Adrenal gland (tissue), 12 donors: ENCODE data around the gene HIRA. TPM values are rescaled to one million over a fixed set of nuclear protein-coding genes. Genes with fewer than 3 reads are reported as not detected.
"Not testable (repeated sequence)": the region's sequence is repeated elsewhere in the genome, so short reads cannot be mapped to it uniquely, and the experiment has no call there.

Experiments
- DNase-seq, 7 donors: peaks; one replicate each; pipeline ENCODE4 v3.0.0-alpha.2; 2019 to 2020
- H3K27ac ChIP-seq, 5 donors: fragments of 200-600 bp; sonication (generic) in 4 of 5; 1 replicate in 3 of 5; 2 replicates in 2 of 5; pipeline versions ENCODE4 v1.5.1 to v1.8.0; 2016 to 2020; ENCODE audit warnings: mild to moderate bottlenecking in 1 of 5
- H3K27me3 ChIP-seq: fragments of 200-600 bp; 2 replicates; pipeline ENCODE4 v1.8.0; 2021
- H3K36me3 ChIP-seq, 2 donors: fragments of 200-600 bp; replicated peaks in 1 of 2; 1 replicate in 1 of 2; 2 replicates in 1 of 2; pipeline versions ENCODE4 v1.5.1 to v1.8.0; 2018 to 2022
- H3K4me1 ChIP-seq, 2 donors: fragments of 200-600 bp; replicated peaks in 1 of 2; 1 replicate in 1 of 2; 2 replicates in 1 of 2; pipeline versions ENCODE4 v1.5.1 to v1.8.0; 2018 to 2021
- H3K4me3 ChIP-seq, 4 donors: fragments of 200-600 bp; sonication (generic) in 3 of 4; one replicate each; pipeline ENCODE4 v1.5.1; 2016 to 2018
- H3K9me3 ChIP-seq, 3 donors: fragments of 200-600 bp; sonication (generic) in 1 of 3; replicated peaks in 1 of 3; 1 replicate in 2 of 3; 2 replicates in 1 of 3; pipeline versions ENCODE4 v1.5.1 to v1.8.0; 2016 to 2021
- CTCF ChIP-seq, 6 experiments: fragments of 450-650 bp in 4 of 6; fragments of 200-600 bp in 2 of 6; sonication (generic) in 1 of 6; IDR thresholded peaks; 1 replicate in 5 of 6; 2 replicates in 1 of 6; pipeline versions ENCODE4 v1.5.1 to v1.8.0; 2016 to 2021; ENCODE audit warnings: antibody characterized with exemption in 6 of 6, mild to moderate bottlenecking in 2 of 6, moderate library complexity in 1 of 6
- POLR2A ChIP-seq, 2 donors: fragments of 450-650 bp; IDR thresholded peaks; one replicate each; pipeline ENCODE4 v1.6.1; 2017; ENCODE audit warnings: antibody characterized with exemption in 2 of 2, mild to moderate bottlenecking in 2 of 2, moderate library complexity in 1 of 2
- WGBS, 4 donors: extraction: QIAGEN DNeasy Blood & Tissue Kit in 2 of 4; methylation state at CpG; one replicate each; pipeline versions ENCODE4 v1.1.5 to v1.1.7; 2013 to 2017; 5-methylcytosine and 5-hydroxymethylcytosine counted together
- intact Hi-C, 2 donors: fragments of 100-400 bp; cut with DNase I; formaldehyde crosslinking; loops; one replicate each; pipeline versions ENCODE4 v1.14.1 to v1.15.0; 2022 to 2023
- polyA plus RNA-seq, 3 donors: library from polyadenylated mRNA; stranded (reverse); fragments of 200-250 nt in 2 of 3; fragments of 350-450 nt in 1 of 3; fragmentation: Illumina TruSeq in 1 of 3; extraction: RNeasy Lipid Tissue Mini Kit (QIAGEN cat#74804) in 1 of 3; gene quantifications; one replicate each; pipeline ENCODE4 v1.2.3, GENCODE V29; 2013 to 2014
- total RNA-seq, 9 donors: library from RNA; depleted of rRNA in 4 of 9; stranded (reverse); fragments of >200 nt in 4 of 9; fragments of 120-200 nt in 1 of 9; fragmentation: NEBNext Ultra II Directional in 1 of 9; extraction: Animal tissue kit (Norgen Biotek cat#: 25700) in 1 of 9; gene quantifications; one replicate each; pipeline versions ENCODE4 v1.1.0 to v1.2.4, GENCODE V29; 2013 to 2023
- donor health status: healthy with polysubstance abuse.
- donor health status: Bipolar disorder and iron deficiency.
- donor health status: DM: yes; HTN: yes; CAD: no.
- donor health status: DM: no; HTN: no; CAD: no.
- donor health status: DM: no; HTN: no; CAD: no.
- donor health status: DM: yes; HTN: yes; CAD: no.

Gene HIRA
- total and polyA plus RNA-seq, 12 donors: 8.4 to 47.8 (median 20.8) TPM

- Histone ChIP-seq H3K4me3 (no peak overlapping the region), H3K27ac (no peak overlapping the region), H3K27me3 (no peaks in the 10 kb centered on the region), H3K4me1 (no peaks in the 10 kb centered on the region), H3K36me3 (no peaks in the 10 kb centered on the region), H3K9me3 (peaks cover 0 to 4% (median 0%) of the 10 kb centered on the region in 3 donors)
- TF ChIP-seq POLR2A (IDR thresholded peaks at IDR 0.05) (no peak), CTCF (IDR thresholded peaks at IDR 0.05) (no peak)
- DNase-seq: no peak
- intact Hi-C loops: no loop called here
- WGBS, 4 donors: 79 to 89% (median 84%) methylated on average over 2 of the region's 2 CpGs
Measured at GRCh38 chr22:19321757-19322156, 109.8 kb downstream of the HIRA start.

GRCh38 chr22:19320136-19320535 is 111.4 kb downstream of the HIRA start:
- H3K4me1 ChIP-seq, H3K9me3 ChIP-seq, H3K27me3 ChIP-seq, DNase-seq, H3K36me3 ChIP-seq, intact Hi-C loops, H3K27ac ChIP-seq, H3K4me3 ChIP-seq: not testable (repeated sequence)
- WGBS, 4 donors: 91 to 95% (median 93%) methylated on average over 8 of the region's 8 CpGs

GRCh38 chr22:19319281-19319680 is 112.3 kb downstream of the HIRA start:
- intact Hi-C loops: no loop called here
- H3K36me3 ChIP-seq: no peaks in the 10 kb centered on the region
- no peaks in the 10 kb centered on the region for H3K4me1 ChIP-seq
- peaks cover 0 to 8% (median 0%) of the 10 kb centered on the region in 3 donors for H3K9me3 ChIP-seq
- TF ChIP-seq POLR2A (IDR thresholded peaks at IDR 0.05) (no peak), CTCF (IDR thresholded peaks at IDR 0.05) (no peak)
- DNase-seq: no peak
- no peak overlapping the region for H3K4me3 ChIP-seq
- no peak overlapping the region for H3K27ac ChIP-seq
- H3K27me3 ChIP-seq: no peaks in the 10 kb centered on the region

- intact Hi-C loops: no loop called here
- Histone ChIP-seq H3K9me3 (peaks cover 0 to 8% (median 0%) of the 10 kb centered on the region in 3 donors), H3K4me1 (no peaks in the 10 kb centered on the region), H3K27me3 (no peaks in the 10 kb centered on the region), H3K27ac (no peak overlapping the region), H3K4me3 (no peak overlapping the region), H3K36me3 (no peaks in the 10 kb centered on the region)
- no peak for DNase-seq
- TF ChIP-seq POLR2A (IDR thresholded peaks at IDR 0.05) (no peak), CTCF (IDR thresholded peaks at IDR 0.05) (no peak)
Measured at GRCh38 chr22:19317865-19318264, 113.7 kb downstream of the HIRA start.

GRCh38 chr22:19307872-19308271 is 123.7 kb downstream of the HIRA start:
- Histone ChIP-seq H3K4me1 (no peaks in the 10 kb centered on the region), H3K36me3 (no peaks in the 10 kb centered on the region), H3K4me3 (no peak overlapping the region), H3K9me3 (no peaks in the 10 kb centered on the region), H3K27ac (no peak overlapping the region), H3K27me3 (no peaks in the 10 kb centered on the region)
- no peak for DNase-seq
- TF ChIP-seq CTCF (IDR thresholded peaks at IDR 0.05) (no peak), POLR2A (IDR thresholded peaks at IDR 0.05) (no peak)
- intact Hi-C loops: loop anchor here in 1 of 2 donors (10.0 kb wide), 1 partner anchor 47 kb away; no protein-coding TSS in a partner anchor
- WGBS, 4 donors: 72 to 87% (median 76%) methylated on average over 2 of the region's 2 CpGs

- not testable (repeated sequence) for H3K9me3 ChIP-seq, H3K36me3 ChIP-seq, H3K27me3 ChIP-seq, H3K4me3 ChIP-seq, DNase-seq, H3K27ac ChIP-seq, H3K4me1 ChIP-seq
- intact Hi-C loops: loop anchor here in 1 of 2 donors (10.0 kb wide), 1 partner anchor 48 kb away; no protein-coding TSS in a partner anchor
- WGBS, 4 donors: 90 to 97% (median 95%) methylated on average over 6 of the region's 6 CpGs
Measured at GRCh38 chr22:19306535-19306934, 125.0 kb downstream of the HIRA start.
